Fibroblast of lung (primary cell): ENCODE measurements around the gene ELMO1.

Source experiments
- EZH2 ChIP-seq: IDR thresholded peaks from 2 replicates; pipeline ENCODE4 v1.5.1; 2012; ENCODE audit warnings: low read length, control low read depth, mild to moderate bottlenecking; ENCODE audit errors: missing control alignments
- TF ChIP-seq, protein P1 (sequence below), 2 donors: IDR thresholded peaks in 1 of 2; conservative IDR thresholded peaks in 1 of 2; 1 replicate in 1 of 2; 2 replicates in 1 of 2; pipeline ENCODE4 v1.5.1; 2011 to 2012; ENCODE audit warnings: low read length in 2 of 2, control low read depth in 1 of 2, inconsistent platforms in 1 of 2, low read depth in 1 of 2, mild to moderate bottlenecking in 1 of 2

DNA sequence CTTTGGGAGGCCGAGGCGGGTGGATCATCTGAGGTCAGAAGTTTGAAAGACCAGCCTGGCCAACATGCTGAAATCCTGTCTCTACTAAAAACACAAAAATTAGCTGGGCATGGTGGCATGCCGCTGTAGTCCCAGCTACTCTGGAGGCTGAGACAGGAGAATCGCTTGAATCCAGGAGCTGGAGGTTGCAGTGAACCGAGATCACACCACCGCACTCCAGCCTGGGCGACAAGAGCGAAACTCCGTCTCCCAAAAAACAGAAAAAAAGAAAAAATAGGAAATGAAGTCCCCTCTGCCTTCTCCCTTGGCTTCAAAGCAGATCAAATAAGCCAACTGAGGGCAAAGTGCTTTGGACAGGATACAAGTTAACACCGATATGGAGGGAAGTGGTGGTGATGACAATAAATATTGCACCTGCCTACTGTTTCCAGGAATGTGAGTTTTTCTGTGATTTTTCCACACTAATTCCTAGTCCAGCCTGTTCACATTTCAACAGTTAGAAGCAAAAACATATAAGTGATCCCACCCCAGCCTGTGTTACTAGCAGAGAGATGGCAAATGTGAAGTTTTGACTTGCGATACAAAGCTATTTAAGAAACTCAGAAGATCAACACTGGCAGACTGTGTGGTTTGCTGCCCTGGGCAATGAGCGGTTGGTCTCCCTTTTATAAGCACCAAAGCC lies 433.2 kb downstream of the ELMO1 start:
- TF ChIP-seq, protein P1, sequence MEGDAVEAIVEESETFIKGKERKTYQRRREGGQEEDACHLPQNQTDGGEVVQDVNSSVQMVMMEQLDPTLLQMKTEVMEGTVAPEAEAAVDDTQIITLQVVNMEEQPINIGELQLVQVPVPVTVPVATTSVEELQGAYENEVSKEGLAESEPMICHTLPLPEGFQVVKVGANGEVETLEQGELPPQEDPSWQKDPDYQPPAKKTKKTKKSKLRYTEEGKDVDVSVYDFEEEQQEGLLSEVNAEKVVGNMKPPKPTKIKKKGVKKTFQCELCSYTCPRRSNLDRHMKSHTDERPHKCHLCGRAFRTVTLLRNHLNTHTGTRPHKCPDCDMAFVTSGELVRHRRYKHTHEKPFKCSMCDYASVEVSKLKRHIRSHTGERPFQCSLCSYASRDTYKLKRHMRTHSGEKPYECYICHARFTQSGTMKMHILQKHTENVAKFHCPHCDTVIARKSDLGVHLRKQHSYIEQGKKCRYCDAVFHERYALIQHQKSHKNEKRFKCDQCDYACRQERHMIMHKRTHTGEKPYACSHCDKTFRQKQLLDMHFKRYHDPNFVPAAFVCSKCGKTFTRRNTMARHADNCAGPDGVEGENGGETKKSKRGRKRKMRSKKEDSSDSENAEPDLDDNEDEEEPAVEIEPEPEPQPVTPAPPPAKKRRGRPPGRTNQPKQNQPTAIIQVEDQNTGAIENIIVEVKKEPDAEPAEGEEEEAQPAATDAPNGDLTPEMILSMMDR (conservative IDR thresholded peaks at IDR 0.05 in 1 of 2, IDR thresholded peaks at IDR 0.05 in 1 of 2; ENCODE audit: low read depth in 1 of 2, low read length in 2 of 2) = no peak
- no peak for TF ChIP-seq EZH2
